ENCODE data around the gene CCNY.

DNA sequence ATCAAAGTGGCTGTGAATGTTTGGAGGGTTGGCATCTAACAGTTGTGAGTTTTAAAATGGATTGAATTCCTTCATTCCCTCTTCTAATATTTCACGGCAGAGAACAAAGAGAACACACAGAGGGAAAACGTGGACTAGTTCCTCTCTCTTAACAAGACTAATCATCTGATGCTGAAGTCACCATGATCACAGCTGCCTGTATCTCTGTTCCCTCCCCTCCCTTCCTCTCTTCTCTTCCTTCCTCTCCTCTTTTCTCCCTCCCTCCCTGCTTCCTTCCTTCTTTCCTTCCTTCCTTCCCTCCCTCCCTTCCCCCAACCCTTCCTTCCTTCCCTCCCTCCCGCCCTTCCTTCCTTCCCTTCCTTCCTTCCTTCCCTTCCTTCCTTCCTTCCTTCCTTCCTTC lies 258.8 kb downstream of the CCNY start:
- TF ChIP-seq, protein P1, sequence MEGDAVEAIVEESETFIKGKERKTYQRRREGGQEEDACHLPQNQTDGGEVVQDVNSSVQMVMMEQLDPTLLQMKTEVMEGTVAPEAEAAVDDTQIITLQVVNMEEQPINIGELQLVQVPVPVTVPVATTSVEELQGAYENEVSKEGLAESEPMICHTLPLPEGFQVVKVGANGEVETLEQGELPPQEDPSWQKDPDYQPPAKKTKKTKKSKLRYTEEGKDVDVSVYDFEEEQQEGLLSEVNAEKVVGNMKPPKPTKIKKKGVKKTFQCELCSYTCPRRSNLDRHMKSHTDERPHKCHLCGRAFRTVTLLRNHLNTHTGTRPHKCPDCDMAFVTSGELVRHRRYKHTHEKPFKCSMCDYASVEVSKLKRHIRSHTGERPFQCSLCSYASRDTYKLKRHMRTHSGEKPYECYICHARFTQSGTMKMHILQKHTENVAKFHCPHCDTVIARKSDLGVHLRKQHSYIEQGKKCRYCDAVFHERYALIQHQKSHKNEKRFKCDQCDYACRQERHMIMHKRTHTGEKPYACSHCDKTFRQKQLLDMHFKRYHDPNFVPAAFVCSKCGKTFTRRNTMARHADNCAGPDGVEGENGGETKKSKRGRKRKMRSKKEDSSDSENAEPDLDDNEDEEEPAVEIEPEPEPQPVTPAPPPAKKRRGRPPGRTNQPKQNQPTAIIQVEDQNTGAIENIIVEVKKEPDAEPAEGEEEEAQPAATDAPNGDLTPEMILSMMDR (IDR thresholded peaks at IDR 0.05) = no peak
- no peak for TF ChIP-seq ZFX (IDR thresholded peaks at IDR 0.05; ENCODE audit: borderline replicate concordance)
